Cerebellar nuclear complex (tissue), 1 donor: ENCODE results near the gene NVL.
"Not testable (repeated sequence)": the region's sequence is repeated elsewhere in the genome, so short reads cannot be mapped to it uniquely, and the experiment has no call there.

ENCODE experiments used
- DNase-seq, 2 experiments: peaks; one replicate each; lab custom pipeline; 2025; lab: John Stamatoyannopoulos, UW

The NVL gene

GRCh38 chr1:224338150-224338838 is 8.3 kb upstream of the NVL start:
- DNase-seq = no peak

DNA sequence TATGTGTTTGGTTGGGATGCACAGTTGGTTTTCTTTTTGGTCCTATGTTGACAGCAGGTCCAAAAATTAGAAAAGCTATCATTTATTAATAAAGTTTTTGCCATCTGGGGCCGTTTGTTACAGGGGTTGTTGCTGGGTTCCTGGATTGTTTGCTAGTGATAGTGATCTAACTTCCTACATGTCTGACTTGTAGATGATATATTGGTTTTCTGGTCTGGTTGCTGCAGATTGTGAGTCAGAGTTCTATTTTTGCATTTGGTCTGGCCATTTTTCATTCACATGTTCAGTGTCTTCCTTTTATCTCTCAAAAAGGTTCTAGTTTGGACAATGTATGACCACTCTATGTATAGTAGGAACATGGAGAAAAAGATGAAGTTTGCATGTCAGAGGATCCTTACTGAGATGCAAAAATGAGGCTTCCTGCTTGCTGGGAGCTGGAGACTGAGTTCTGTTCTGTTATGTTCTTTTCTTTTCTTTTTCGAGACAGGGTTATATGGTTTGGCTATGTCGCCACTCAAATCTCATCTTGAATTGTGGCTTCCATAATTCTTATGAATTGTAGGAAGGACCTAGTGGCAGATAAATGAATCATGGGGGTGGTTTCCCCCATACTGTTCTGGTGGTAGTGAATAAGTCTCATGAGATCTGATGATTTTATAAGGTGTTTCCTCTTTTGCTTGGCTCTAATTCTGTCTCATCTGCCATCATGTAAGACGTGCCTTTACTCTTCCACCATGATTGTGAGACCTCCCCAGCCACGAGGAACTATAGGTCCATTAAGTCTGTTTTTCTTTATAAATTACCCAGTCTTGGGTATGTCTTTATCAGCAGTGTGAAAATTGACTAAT is 4.2 kb upstream of the NVL start:
- no peak for DNase-seq

DNA sequence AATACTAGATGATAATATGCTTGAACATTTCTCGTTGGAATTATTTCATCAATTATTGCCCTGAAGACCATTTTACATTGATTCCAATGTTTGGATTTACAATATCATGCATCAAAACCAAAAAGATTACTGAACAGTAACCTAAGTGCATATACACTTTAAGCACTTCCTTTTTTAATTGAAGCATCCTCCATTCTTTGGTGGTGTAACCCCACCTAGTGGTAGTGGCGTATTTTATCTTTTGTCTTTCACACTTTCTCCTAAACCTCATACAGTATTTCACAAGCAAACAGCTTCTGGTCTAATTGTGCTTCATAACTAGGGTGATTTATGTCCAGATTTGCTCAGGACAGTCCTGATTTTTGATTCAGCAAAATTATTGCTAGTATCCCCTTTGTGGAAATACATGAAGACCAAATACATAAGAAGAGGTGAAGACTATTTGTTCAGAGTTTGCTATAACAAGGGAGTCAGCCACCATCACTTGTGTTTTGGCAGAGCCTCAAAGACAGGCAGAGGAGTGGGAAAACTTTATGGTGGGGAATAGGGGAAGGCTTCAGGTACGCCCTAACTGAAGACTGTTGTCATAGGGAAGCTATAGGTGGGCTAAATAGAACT is 3.4 kb upstream of the NVL start:
- peak in 1 of 2 experiments; percentile 7 for DNase-seq

- DNase-seq = no peak
Observed at GRCh38 chr1:224331824-224332223, 1.9 kb upstream of the NVL start.

DNA sequence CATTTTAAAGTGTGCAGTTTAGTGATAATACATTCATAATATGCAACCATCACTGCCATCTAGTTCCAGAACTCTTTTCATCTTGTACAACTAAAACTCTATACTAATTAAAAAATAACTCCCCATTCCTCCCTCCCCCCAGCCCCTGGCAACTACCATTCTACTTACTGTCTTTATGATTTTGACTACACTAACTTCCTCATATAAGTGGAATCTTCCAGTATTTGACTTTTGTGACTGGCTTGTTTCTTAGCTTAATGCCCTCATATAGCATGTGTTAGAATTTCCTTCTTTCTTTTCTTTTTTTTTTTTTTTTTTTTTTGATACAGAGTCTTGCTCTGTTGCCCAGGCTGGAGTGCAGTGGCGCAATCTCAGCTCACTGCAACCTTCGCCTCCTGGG is 1.4 kb upstream of the NVL start:
- no peak for DNase-seq

GRCh38 chr1:224329484-224329841 is 509 bp downstream of the NVL start:
- DNase-seq = no peak

DNA sequence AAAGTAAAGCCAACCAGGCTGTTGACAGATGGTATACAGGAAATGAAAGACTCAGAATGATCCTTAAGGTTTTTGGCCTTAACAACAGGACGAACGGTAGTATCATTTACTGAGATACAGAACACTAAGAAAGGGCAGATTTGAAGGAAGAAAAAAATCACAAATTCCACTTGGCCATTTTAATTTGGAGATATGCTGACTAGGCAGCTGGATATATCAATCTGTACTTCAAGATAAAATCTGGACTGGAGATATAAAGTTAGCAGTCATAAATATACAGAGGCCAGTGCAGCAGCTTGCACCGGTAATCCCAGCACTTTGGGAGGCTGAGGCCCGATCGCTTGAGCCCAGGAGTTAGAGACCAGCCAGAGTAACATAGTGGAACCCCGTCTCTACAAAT is 1.3 kb downstream of the NVL start:
- no peak for DNase-seq

- DNase-seq = no peak
Observed at GRCh38 chr1:224325959-224326358, 4.0 kb downstream of the NVL start.

DNA sequence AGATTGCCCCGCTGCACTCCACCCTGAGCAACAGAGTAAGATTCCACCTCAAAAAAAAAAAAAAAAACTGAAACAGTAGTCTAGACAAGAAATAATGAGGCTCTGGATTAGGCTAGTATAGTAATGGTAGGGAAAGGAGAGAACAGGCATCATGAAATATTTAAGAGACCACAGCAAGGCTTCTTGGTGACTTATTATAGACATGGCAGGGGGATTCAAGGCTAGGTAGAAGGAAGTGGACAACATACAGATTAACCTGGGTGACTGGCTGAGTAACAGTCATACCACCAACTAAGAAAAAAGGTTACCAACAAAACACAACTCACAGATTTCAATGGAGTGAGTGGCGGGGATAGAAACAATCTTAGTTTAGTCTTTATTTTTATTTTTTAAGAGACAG is 8.3 kb downstream of the NVL start:
- DNase-seq = no peak

DNA sequence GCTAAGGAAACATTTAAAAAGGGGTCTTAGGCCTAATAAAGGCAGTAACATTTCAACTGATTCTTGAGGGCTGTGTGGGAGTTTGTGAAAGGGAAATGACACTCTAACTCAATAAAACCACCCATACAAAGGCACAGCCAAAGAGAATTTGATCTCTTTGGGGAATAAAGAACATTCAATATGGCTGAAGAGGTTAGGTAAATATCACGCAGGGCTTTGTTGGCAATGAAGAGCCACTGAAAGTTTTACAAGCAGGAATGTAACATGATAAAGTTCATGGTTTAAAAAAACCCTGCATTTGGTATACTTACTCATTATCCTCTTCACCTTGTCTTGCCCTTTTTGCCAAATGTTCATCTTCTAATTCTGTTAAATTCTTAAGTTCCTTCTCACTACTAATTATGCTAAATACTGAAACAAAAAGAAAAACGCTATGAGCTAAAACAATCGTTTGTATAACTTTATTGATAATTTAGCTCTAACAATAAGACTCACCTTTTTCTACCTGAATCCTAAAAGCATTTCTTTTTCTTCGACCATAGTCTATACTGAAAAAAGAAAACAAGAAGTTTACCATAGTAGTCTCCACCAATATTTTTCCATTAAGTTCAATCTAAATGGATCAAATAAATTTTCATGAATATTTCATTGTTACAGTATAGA is 12.5 kb downstream of the NVL start:
- no peak for DNase-seq

DNA sequence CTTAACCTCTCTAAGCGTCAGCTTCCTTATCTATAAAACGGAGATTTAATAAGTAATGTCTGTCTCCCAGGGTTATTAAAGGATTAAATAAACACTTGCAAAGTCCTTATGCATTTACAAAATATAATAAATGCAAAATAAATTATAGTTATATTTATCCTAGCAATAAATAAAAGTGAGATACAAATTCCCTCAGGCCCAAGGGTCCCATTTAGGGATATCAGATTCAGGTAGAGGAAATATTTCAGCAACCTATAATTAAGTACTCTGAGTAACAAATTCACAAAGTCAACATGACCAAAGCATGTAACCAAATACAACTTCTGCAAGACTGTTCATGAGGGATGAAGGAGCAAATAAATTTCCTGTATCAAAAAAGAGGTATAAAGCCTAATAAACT is 17.9 kb downstream of the NVL start:
- DNase-seq = no peak

DNA sequence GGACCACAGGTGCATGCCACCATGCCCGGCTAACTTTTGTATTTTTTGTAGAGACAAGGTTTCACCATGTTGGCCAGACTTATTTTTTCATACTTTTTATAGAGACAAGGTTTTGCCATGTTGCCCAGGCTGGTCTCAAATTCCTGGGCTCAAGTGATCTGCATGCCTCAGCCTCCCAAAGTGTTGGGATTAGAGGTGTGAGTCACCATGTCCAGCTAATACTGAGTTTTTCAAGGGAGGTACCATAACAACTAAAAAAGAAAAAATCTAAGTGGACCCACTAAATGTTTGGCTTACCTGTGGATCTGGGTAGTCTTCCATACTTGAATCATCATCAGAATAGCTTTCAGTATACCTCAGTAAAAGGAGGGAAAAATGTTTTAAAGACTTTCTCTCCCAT is 18.5 kb downstream of the NVL start:
- DNase-seq = not testable (repeated sequence)

- no peak for DNase-seq
Observed at GRCh38 chr1:224308064-224308463, 21.9 kb downstream of the NVL start.

DNA sequence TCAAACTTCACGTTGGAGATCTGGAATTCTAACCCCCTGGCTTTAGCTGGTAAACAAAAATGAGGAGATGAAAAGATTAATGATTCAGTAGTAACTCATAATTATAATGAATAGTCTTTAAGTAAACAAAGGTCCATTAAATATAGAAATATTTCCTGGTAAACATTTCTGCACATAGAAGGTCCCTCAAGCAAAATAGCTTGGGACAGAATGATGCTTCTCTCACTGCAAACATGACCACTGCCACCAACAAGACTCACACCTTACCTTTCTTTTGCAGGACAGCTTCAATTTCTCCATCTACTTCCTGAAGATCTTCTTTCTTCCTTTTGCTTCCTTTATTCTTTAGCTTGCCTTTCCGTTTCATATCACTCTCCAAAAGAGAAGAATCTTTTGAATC is 25.2 kb downstream of the NVL start:
- no peak for DNase-seq

GRCh38 chr1:224302947-224303346 is 27.0 kb downstream of the NVL start:
- DNase-seq = no peak

- no peak for DNase-seq
Observed at GRCh38 chr1:224301391-224301790, 28.6 kb downstream of the NVL start.

DNA sequence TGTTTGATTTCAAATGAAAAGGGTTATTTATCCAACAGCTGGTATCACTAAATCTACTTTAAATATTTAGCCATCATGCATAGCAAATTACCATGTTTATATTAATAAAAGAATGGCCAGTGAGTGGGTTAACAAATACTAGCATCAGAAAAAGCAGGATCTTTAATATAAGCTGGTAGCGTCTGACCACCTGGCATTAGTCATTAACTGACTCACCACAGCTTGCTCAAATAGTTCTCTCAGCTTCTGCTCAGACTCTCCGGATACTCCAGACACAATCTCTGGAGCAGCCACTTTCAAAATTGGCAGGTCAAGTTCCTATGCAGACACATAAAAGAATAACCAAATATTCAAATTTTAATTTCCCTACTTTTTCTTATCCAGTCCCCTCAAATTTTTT is 29.6 kb downstream of the NVL start:
- DNase-seq = no peak

GRCh38 chr1:224298346-224299330 is 31.3 kb downstream of the NVL start:
- DNase-seq = no peak

DNA sequence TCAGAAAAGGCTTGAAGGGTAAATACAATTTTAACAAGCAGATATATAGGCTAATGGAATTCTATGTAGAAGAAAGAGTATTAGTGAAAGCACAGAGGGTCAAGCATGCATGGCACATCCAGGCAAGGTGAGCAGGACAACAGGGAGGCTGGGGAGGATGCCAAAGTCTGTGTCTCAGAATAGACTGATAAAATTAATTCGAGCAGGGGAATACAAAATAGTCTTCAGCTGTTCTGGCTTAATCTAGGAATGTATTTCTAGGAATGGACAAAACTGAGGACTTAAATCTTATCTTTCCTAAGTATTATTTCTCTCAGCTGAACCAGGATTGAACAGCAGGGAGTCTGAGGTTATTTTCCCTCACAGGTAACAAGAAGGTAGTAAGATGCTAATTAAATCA is 35.2 kb downstream of the NVL start:
- no peak for DNase-seq

DNA sequence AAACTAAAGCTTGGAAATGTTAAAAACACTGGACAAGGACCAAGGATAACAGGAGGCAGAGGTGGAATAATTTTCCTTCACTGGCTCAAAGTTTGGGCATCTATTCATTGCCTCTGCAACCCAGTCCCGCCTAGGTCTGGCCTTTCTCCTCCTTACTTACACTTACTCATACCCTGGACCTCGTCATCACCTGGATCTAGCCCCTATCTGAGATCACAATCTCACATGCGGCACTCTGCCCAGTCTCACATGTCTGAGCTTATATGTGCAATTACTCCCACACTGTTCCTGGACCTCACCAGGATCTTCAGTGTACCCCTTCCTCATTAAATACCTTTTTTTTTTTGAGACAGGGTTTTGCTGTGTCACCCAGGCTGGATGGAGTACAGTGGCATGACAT is 37.6 kb downstream of the NVL start:
- DNase-seq = no peak

DNA sequence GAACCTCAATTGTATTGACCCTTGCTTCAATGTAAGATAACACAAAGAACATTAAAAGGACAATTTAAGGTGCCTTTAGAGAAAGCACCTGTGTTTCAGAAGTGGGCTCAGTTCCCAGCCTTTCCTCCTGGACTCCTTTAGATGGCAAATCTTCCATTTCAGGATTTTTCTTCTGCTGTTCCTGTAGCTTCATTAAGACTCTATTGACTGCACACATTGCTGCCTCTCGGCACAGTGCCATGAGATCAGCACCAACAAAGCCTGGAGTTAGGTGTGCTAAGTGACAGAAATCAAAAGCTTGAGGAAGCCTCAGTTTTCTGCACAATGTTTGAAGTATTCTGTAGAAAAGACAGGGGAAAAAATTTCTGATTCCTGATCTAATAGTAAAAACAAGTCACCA is 40.6 kb downstream of the NVL start:
- DNase-seq = no peak
